GM21825 (cell line): Measurements from ENCODE around the gene MBD2.
A peak's percentile ranks its signal among the peaks of the same experiment; 100 is the strongest.

ENCODE experiments used
- ATAC-seq: cut with Tn5 transposase; IDR thresholded peaks from one replicate; pipeline ENCODE4 v1.9.1; 2021; ENCODE audit warnings: mild to moderate bottlenecking, moderate library complexity; ENCODE audit not compliant: unreplicated experiment

Gene MBD2

GRCh38 chr18:54203914-54204313, 20.6 kb downstream of the MBD2 start:
- peak; percentile 71 for ATAC-seq

GRCh38 chr18:54202851-54203250, 21.6 kb downstream of the MBD2 start:
- no peak for ATAC-seq

GRCh38 chr18:54197747-54198411, 26.6 kb downstream of the MBD2 start:
- ATAC-seq, result no peak

- no peak for ATAC-seq
Observed at GRCh38 chr18:54193786-54194185, 30.7 kb downstream of the MBD2 start.

GRCh38 chr18:54192900-54193299, 31.6 kb downstream of the MBD2 start:
- no peak for ATAC-seq

- no peak for ATAC-seq
Observed at GRCh38 chr18:54192415-54192814, 32.1 kb downstream of the MBD2 start.

GRCh38 chr18:54191352-54191751, 33.1 kb downstream of the MBD2 start:
- no peak for ATAC-seq

- no peak for ATAC-seq
Observed at GRCh38 chr18:54187372-54187771, 37.1 kb downstream of the MBD2 start.

- no peak for ATAC-seq
Observed at GRCh38 chr18:54184836-54185235, 39.6 kb downstream of the MBD2 start.

GRCh38 chr18:54183390-54183789, 41.1 kb downstream of the MBD2 start:
- no peak for ATAC-seq

GRCh38 chr18:54181856-54182602, 42.4 kb downstream of the MBD2 start:
- ATAC-seq, result peak; percentile 52

GRCh38 chr18:54173980-54174630, 50.4 kb downstream of the MBD2 start:
- peak; percentile 71 for ATAC-seq

- no peak for ATAC-seq
Observed at GRCh38 chr18:54173250-54173649, 51.2 kb downstream of the MBD2 start.

GRCh38 chr18:54169431-54170403, 54.8 kb downstream of the MBD2 start:
- ATAC-seq, result no peak

- no peak for ATAC-seq
Observed at GRCh38 chr18:54165450-54165849, 59.0 kb downstream of the MBD2 start.

GRCh38 chr18:54163453-54163852, 61.0 kb downstream of the MBD2 start:
- no peak for ATAC-seq

GRCh38 chr18:54162431-54162830, 62.0 kb downstream of the MBD2 start:
- ATAC-seq, result no peak

- no peak for ATAC-seq
Observed at GRCh38 chr18:54161267-54161666, 63.2 kb downstream of the MBD2 start.

- ATAC-seq, result no peak
Observed at GRCh38 chr18:54159906-54160305, 64.6 kb downstream of the MBD2 start.

- ATAC-seq, result no peak
Observed at GRCh38 chr18:54157646-54158385, 66.7 kb downstream of the MBD2 start.
